Germinal center (tissue), 1 donor: ENCODE data around the gene ANXA11.
A peak's percentile ranks its signal among the peaks of the same experiment; 100 is the strongest.

Experiments used
- DNase-seq: peaks from one replicate; pipeline ENCODE4 v3.0.0; 2012; ENCODE audit warnings: mixed read lengths, low spot score

The ANXA11 gene

GRCh38 chr10:80104066-80104926 lies 101.0 kb downstream of the ANXA11 start:
- DNase-seq, result peak; percentile 10
